Measurements from ENCODE around the gene UHMK1. TPM values are rescaled to one million over a fixed set of nuclear protein-coding genes. Genes with fewer than 3 reads are reported as not detected.

The UHMK1 gene
- total RNA-seq, 1 donor from 2014 or later, result 43.5 TPM

DNA sequence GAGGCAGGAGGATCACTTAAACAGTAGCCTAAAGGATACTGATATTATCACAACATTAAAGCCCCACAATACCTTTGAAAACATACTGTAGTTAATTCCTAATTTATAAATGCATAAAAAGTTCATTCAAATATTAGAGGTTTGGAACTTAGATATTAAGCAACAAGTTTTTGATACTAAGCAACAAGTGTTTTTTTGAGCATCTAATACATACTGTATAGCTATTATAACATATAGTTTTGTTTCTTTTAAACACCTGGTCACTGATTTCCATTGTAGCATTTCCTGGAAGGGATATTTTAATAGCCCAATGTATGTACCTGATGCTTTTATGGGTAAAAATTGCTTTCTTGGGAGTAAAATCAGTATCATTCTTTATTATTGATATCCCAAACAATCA is 4.5 kb downstream of the UHMK1 start:
- no peaks in the 10 kb centered on the region for H3K9me3 Mint-ChIP-seq (ENCODE audit: unreplicated experiment)
- H3K36me3 ChIP-seq (ENCODE audit: insufficient read depth, low read length), result peaks cover 21% of the 10 kb centered on the region
- H3K27ac ChIP-seq (ENCODE audit: low read depth, low read length), result peak overlapping the region; percentile 61
- H3K27me3 Mint-ChIP-seq (ENCODE audit: low read depth, unreplicated experiment), result no peaks in the 10 kb centered on the region
- H3K36me3 Mint-ChIP-seq (ENCODE audit: low read depth, unreplicated experiment), result peaks cover 4% of the 10 kb centered on the region
- no peak overlapping the region for H3K4me3 Mint-ChIP-seq (ENCODE audit: unreplicated experiment)
- no peak overlapping the region for H2AFZ ChIP-seq (ENCODE audit: low read depth, low read length)
- no peak overlapping the region for H3K27ac Mint-ChIP-seq (ENCODE audit: unreplicated experiment)
- no peaks in the 10 kb centered on the region for H3K27me3 ChIP-seq (ENCODE audit: insufficient read depth, low read length)
- peaks cover 58% of the 10 kb centered on the region for H3K79me2 ChIP-seq (ENCODE audit: insufficient read depth, low read length)
- peaks cover 14% of the 10 kb centered on the region for H3K4me1 Mint-ChIP-seq (ENCODE audit: low read depth, unreplicated experiment)
- no peak for FAIRE-seq
- TF ChIP-seq, protein P1, sequence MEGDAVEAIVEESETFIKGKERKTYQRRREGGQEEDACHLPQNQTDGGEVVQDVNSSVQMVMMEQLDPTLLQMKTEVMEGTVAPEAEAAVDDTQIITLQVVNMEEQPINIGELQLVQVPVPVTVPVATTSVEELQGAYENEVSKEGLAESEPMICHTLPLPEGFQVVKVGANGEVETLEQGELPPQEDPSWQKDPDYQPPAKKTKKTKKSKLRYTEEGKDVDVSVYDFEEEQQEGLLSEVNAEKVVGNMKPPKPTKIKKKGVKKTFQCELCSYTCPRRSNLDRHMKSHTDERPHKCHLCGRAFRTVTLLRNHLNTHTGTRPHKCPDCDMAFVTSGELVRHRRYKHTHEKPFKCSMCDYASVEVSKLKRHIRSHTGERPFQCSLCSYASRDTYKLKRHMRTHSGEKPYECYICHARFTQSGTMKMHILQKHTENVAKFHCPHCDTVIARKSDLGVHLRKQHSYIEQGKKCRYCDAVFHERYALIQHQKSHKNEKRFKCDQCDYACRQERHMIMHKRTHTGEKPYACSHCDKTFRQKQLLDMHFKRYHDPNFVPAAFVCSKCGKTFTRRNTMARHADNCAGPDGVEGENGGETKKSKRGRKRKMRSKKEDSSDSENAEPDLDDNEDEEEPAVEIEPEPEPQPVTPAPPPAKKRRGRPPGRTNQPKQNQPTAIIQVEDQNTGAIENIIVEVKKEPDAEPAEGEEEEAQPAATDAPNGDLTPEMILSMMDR (IDR thresholded peaks at IDR 0.05; ENCODE audit: insufficient read depth, low read depth, low read length), result no peak
- TF ChIP-seq EZH2 (IDR thresholded peaks at IDR 0.05; ENCODE audit: insufficient read depth, low read length), result no peak
- peaks cover 8% of the 10 kb centered on the region for H4K20me1 ChIP-seq (ENCODE audit: insufficient read depth, low read length)
- H3K4me3 ChIP-seq (ENCODE audit: insufficient read depth, low read depth, low read length), result no peak overlapping the region
- DNase-seq (ENCODE audit: low read depth), result no peak
- no peaks in the 10 kb centered on the region for H3K9me3 ChIP-seq (ENCODE audit: insufficient read depth, low read depth, low read length)
- H3K4me1 ChIP-seq (ENCODE audit: insufficient read depth, low read length), result peaks cover 18% of the 10 kb centered on the region
- H3K4me2 ChIP-seq (ENCODE audit: low read length), result peak overlapping the region; percentile 47
- H3K9ac ChIP-seq (ENCODE audit: low read length), result no peak overlapping the region

GRCh38 chr1:162502928-162503327 is 5.3 kb downstream of the UHMK1 start:
- Histone ChIP-seq H3K4me2 (ENCODE audit: low read length) (peak overlapping the region; percentile 47), H3K9me3 (ENCODE audit: insufficient read depth, low read depth, low read length) (no peaks in the 10 kb centered on the region), H3K27me3 (ENCODE audit: insufficient read depth, low read length) (no peaks in the 10 kb centered on the region), H3K36me3 (ENCODE audit: insufficient read depth, low read length) (peaks cover 21% of the 10 kb centered on the region), H3K79me2 (ENCODE audit: insufficient read depth, low read length) (peaks cover 50% of the 10 kb centered on the region), H4K20me1 (ENCODE audit: insufficient read depth, low read length) (peaks cover 8% of the 10 kb centered on the region), H3K27ac (ENCODE audit: low read depth, low read length) (peak overlapping the region; percentile 66), H3K4me3 (ENCODE audit: insufficient read depth, low read depth, low read length) (no peak overlapping the region), H3K4me1 (ENCODE audit: insufficient read depth, low read length) (peaks cover 18% of the 10 kb centered on the region), H3K9ac (ENCODE audit: low read length) (peak overlapping the region; percentile 49), H2AFZ (ENCODE audit: low read depth, low read length) (no peak overlapping the region)
- H3K27ac Mint-ChIP-seq (ENCODE audit: unreplicated experiment), result no peak overlapping the region
- no peak overlapping the region for H3K4me3 Mint-ChIP-seq (ENCODE audit: unreplicated experiment)
- peak; percentile 68 for DNase-seq (ENCODE audit: low read depth)
- H3K4me1 Mint-ChIP-seq (ENCODE audit: low read depth, unreplicated experiment), result peaks cover 14% of the 10 kb centered on the region
- H3K36me3 Mint-ChIP-seq (ENCODE audit: low read depth, unreplicated experiment), result peaks cover 4% of the 10 kb centered on the region
- TF ChIP-seq EZH2 (IDR thresholded peaks at IDR 0.05; ENCODE audit: insufficient read depth, low read length), result no peak
- TF ChIP-seq, protein P1 (IDR thresholded peaks at IDR 0.05; ENCODE audit: insufficient read depth, low read depth, low read length), result no peak
- no peaks in the 10 kb centered on the region for H3K27me3 Mint-ChIP-seq (ENCODE audit: low read depth, unreplicated experiment)
- FAIRE-seq, result peak; percentile 88
- H3K9me3 Mint-ChIP-seq (ENCODE audit: unreplicated experiment), result no peaks in the 10 kb centered on the region

DNA sequence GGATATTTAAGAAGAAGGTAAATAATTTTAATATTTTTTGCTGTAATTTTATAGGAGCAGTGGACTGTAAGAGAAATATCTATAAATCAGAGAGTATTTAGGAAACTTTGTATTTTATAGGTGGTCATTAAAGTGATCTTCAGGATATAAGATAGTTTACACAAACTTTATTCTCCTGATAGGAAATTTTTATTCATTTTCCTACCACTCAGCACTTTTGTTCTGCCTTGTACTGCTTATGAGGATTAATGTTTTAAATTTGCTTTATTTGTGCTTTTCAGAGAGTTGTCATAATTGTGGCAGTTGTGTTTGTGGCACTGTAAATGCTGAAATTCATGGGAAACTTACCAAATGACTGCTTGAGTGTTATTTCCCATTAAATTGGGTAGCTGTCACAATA is 29.7 kb downstream of the UHMK1 start:
- no peak overlapping the region for H3K27ac ChIP-seq (ENCODE audit: low read depth, low read length)
- H3K27me3 ChIP-seq (ENCODE audit: insufficient read depth, low read length), result no peaks in the 10 kb centered on the region
- H3K36me3 Mint-ChIP-seq (ENCODE audit: low read depth, unreplicated experiment), result peaks cover 2% of the 10 kb centered on the region
- no peaks in the 10 kb centered on the region for H3K4me1 Mint-ChIP-seq (ENCODE audit: low read depth, unreplicated experiment)
- FAIRE-seq (no peak), DNase-seq (ENCODE audit: low read depth) (no peak)
- H3K79me2 ChIP-seq (ENCODE audit: insufficient read depth, low read length), result no peaks in the 10 kb centered on the region
- H4K20me1 ChIP-seq (ENCODE audit: insufficient read depth, low read length), result no peaks in the 10 kb centered on the region
- H3K9me3 ChIP-seq (ENCODE audit: insufficient read depth, low read depth, low read length), result no peaks in the 10 kb centered on the region
- no peaks in the 10 kb centered on the region for H3K9me3 Mint-ChIP-seq (ENCODE audit: unreplicated experiment)
- no peak overlapping the region for H3K27ac Mint-ChIP-seq (ENCODE audit: unreplicated experiment)
- no peak overlapping the region for H3K4me3 Mint-ChIP-seq (ENCODE audit: unreplicated experiment)
- no peak overlapping the region for H3K9ac ChIP-seq (ENCODE audit: low read length)
- H3K27me3 Mint-ChIP-seq (ENCODE audit: low read depth, unreplicated experiment), result no peaks in the 10 kb centered on the region
- H3K4me2 ChIP-seq (ENCODE audit: low read length), result no peak overlapping the region
- TF ChIP-seq, protein P1 (IDR thresholded peaks at IDR 0.05; ENCODE audit: insufficient read depth, low read depth, low read length), result no peak
- TF ChIP-seq EZH2 (IDR thresholded peaks at IDR 0.05; ENCODE audit: insufficient read depth, low read length), result no peak
- H3K4me1 ChIP-seq (ENCODE audit: insufficient read depth, low read length), result no peaks in the 10 kb centered on the region
- peaks cover 20% of the 10 kb centered on the region for H3K36me3 ChIP-seq (ENCODE audit: insufficient read depth, low read length)
- H2AFZ ChIP-seq (ENCODE audit: low read depth, low read length), result no peak overlapping the region
- no peak overlapping the region for H3K4me3 ChIP-seq (ENCODE audit: insufficient read depth, low read depth, low read length)

Measured in astrocyte (in vitro differentiated cells and primary cell).